HG02610 (cell line): ENCODE data around the gene BRD3.

Source experiments
- ATAC-seq: cut with Tn5 transposase; IDR thresholded peaks from one replicate; pipeline ENCODE4 v1.9.1; 2021; ENCODE audit warnings: mild to moderate bottlenecking, moderate library complexity; ENCODE audit not compliant: unreplicated experiment

The BRD3 gene

DNA sequence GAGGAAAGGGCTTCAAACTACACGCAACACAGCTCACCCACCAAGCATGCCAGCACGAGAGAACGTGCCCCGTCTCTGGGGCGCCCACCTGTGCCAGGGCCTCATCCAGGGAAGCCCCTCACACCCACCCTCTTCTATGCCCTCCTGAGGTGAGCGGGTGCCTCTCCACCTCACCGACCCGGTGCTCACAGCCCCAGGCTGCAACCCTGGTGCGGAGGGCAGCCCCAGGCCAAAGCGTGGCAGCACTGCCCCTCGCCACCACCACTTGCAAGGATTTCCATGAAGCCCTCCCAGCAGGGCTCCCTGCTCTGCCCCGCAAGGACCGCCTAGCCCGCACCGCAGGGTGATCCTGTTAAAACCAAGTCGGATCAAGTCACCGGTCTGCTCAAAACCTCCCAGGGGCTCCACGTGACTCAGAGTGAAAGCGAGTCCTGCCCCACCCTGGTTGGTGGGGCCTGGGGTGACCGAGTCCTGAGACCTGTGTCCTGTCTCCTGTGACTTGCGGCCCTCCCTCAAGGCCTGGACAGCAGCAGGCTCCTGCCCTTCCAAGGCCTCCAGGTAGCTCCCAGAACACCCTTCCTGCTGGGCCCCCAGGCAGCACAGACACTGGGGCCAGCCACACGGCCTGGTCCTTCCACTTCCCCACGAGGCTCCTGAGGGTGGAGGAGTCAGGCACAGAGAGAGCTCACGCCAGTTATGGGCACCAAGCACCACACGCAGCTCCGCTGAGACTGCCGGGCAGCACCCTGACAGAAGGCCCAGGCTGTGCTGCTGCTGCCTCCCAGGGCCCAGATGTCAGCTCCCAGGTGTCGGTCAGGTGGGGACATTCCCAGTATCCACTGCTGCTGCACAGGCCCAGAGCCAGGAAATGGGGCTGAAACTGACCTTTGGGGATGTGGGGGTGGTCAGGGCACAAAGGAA lies 12.7 kb downstream of the BRD3 start:
- ATAC-seq, result no peak

DNA sequence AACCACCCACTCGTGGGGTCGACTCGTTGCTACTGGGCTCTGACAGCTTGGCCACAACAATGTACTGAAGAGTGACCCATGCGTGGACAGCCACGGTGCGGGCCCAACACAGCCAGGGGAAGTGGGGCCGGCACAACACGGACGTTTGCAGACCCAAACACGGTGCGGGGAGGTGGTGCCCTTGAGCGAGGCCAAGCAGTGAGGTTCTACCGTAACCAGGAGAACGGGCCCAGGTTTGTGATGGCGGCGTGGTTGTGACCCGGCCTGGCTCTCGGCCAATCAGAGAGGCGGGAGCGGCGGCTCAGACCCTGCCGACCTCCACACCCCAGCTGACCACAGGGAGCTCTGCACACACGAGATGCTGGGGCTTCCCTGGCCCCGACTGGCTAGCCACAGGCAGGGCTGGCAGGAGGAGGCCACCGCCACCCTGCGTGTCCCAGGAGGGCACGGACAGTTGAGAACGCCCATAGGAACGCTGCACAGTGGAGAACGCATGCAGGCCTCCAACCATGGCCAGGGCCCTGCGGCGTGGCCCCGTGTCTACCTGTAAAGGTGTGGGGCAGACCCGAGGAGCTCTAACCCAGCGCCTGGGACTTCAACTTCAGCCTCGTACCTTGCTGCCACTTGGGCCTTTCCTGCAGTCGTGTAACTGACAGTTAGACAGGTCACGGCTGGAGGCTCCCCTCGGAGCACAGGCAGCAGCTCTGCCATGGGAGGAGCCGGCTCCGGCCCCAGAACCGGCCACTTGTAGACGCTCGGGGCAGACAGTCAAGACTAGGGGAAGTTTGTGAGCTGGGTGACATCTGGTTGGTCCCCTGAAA lies 13.7 kb downstream of the BRD3 start:
- no peak for ATAC-seq

DNA sequence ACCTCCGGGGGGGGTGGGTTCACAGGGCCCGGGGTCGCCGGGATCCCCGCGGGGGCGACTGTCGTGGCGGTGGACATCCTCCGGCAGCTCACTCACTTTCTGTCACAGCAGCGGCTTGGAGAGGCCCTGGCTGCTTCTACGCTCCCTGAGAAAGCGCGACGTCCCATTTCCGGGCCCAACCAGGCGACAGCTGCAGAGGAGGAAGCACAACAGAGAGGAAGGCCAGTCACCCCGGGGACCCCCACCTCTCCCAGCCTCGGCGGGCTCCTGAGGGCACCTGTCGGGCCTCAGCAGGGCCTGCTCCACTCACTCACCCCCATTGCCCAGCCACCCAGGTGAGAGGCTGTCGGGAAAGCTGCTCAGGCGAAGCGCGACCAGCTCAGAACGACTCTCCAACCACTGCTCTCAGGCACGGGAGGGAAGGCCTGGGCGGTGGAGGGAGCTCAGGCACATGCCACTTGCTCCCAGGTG lies 14.4 kb downstream of the BRD3 start:
- no peak for ATAC-seq

DNA sequence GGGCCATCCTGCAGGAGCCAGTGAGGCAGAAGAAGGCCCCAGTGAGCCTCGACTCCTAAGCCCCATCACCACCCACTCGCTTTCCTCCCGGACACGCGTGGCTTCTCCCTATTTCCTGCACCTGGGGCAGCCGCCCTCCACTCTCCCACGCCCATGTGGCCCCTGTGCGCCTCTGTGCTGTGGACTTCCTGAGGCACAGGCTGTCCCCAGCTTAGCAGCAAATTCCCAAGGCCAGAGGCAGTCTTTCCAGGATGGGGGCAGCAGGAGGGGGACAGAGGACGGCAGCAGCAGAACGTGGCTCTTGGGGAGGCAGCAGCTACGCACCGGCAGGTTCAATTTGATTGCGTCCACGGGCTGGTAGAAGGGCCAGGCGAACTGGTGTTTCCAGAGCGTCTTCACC lies 14.9 kb downstream of the BRD3 start:
- ATAC-seq, result no peak

DNA sequence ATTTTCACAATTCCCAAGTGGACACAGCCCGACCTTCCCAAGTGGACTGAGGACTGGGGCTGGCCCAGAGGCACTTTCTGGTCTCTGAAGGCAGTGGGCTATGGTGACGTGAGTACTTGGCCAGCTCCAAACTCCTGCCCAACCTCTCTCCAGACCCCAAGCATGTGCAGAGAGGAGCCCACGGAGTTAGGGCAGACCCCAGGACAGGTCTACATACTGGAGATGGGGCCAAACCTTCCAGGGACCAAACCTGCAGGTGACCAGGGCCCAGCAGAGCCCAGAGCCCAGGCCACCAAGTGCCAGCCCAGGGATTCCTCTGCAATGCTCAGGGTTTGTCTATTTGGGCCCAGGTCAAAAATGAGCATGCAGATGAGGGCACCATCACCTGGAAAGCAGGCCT lies 15.3 kb downstream of the BRD3 start:
- no peak for ATAC-seq

- ATAC-seq, result no peak
Measured at GRCh38 chr9:134051319-134051718, 16.5 kb downstream of the BRD3 start.

GRCh38 chr9:134050726-134051125 lies 17.1 kb downstream of the BRD3 start:
- no peak for ATAC-seq

- no peak for ATAC-seq
Measured at GRCh38 chr9:134049772-134050588, 17.8 kb downstream of the BRD3 start.

DNA sequence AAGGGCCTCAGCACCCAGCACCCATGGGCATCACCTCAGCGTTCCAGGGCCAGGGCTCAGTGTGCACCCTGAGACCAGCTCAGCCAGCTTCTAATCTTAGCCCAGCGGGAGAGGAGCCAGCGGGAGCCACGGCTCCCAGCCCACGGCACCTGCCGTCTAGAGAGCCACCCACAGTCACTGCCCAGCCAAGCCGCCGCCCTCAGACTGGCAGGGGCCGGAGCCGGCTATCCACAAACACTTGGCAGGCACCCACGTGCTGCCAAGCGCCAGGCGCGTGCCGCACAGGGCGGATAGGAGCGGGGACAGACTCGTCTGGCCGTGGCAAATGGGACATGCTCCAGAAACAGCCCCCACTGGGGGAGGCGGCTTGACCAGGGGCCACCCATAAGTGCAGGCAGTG lies 18.6 kb downstream of the BRD3 start:
- ATAC-seq, result no peak

- ATAC-seq, result no peak
Measured at GRCh38 chr9:134048582-134048968, 19.3 kb downstream of the BRD3 start.

GRCh38 chr9:134047868-134048581 lies 19.8 kb downstream of the BRD3 start:
- no peak for ATAC-seq

DNA sequence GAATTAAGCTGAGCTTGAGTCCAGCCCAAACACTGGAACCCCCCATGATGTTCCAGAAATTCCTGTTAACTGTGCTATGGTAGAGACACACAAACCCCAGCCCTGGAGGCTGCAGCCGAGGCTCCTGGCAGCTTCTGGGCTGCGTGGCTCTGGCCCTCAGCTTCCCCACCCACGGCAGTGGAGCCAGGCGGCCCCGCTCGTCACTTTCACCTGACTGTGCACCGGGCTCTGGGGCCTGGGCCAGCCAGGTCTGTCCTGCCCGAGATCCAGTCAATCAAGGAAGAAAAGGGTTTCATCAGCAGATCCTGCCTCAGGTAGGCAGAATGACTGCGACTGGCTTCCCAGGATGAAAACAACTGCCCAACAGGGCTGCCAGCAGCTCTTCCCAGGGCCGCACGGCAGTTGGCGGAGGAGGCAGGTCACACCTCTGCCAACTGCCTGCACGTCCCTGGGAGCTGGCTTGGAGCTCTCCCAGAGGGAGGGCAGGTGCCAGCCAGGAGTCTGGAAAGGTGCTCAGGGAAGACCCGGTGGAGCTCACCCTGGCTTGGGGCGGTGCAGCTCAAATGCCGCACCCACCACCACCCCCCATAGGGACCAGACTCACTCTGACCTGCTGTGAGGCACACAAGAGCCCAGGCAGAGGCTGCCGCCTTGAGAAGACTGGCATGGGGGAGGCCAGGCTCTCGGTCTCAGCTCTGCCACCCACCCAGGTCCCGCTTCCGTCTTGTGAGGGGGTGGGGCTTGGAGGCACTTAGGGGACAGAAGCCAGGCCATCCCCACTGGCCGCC lies 20.7 kb downstream of the BRD3 start:
- no peak for ATAC-seq

GRCh38 chr9:134045841-134046544 lies 21.8 kb downstream of the BRD3 start:
- no peak for ATAC-seq

GRCh38 chr9:134044944-134045343 lies 22.9 kb downstream of the BRD3 start:
- no peak for ATAC-seq

- ATAC-seq, result no peak
Measured at GRCh38 chr9:134043531-134043988, 24.3 kb downstream of the BRD3 start.

GRCh38 chr9:134041649-134041962 lies 26.2 kb downstream of the BRD3 start:
- no peak for ATAC-seq

GRCh38 chr9:134040781-134041648 lies 26.8 kb downstream of the BRD3 start:
- no peak for ATAC-seq

- no peak for ATAC-seq
Measured at GRCh38 chr9:134040176-134040565, 27.7 kb downstream of the BRD3 start.
